Heart left ventricle (tissue), 16 donors: ENCODE measurements around the gene RPTOR. TPM values are rescaled to one million over a fixed set of nuclear protein-coding genes. Genes with fewer than 3 reads are reported as not detected.

Experiments
- ATAC-seq, 4 donors: fragments of 200-7000 bp; cut with Tn5 transposase; one replicate each; pipeline ENCODE4 v1.9.1; 2020 to 2022; ENCODE audit warnings: moderate library complexity in 4 of 4, mild to moderate bottlenecking in 3 of 4, moderate number of reproducible peaks in 1 of 4
- DNase-seq, 5 donors: peaks; one replicate each; pipeline ENCODE4 v3.0.0-alpha.2; 2020
- H3K27ac ChIP-seq, 12 donors: fragments of 200-600 bp; sonication (generic) in 4 of 12; one replicate each; pipeline versions ENCODE4 v1.5.0 to v1.8.0; 2016 to 2022; ENCODE audit warnings: mild to moderate bottlenecking in 2 of 12
- H3K27me3 ChIP-seq, 9 donors: fragments of 200-600 bp; sonication (generic) in 2 of 9; one replicate each; pipeline versions ENCODE4 v1.5.1 to v1.8.0; 2016 to 2022; ENCODE audit warnings: mild to moderate bottlenecking in 3 of 9
- H3K36me3 ChIP-seq, 9 donors: fragments of 200-600 bp; sonication (generic) in 2 of 9; one replicate each; pipeline versions ENCODE4 v1.5.0 to v1.8.0; 2018 to 2022; ENCODE audit warnings: mild to moderate bottlenecking in 2 of 9
- H3K4me1 ChIP-seq, 12 donors: fragments of 200-600 bp; sonication (generic) in 4 of 12; one replicate each; pipeline versions ENCODE4 v1.5.0 to v1.8.0; 2016 to 2022; ENCODE audit warnings: mild to moderate bottlenecking in 3 of 12
- H3K4me3 ChIP-seq, 12 donors: fragments of 200-600 bp; sonication (generic) in 4 of 12; one replicate each; pipeline versions ENCODE4 v1.5.0 to v1.8.0; 2017 to 2022; ENCODE audit warnings: mild to moderate bottlenecking in 9 of 12, moderate library complexity in 4 of 12
- H3K9me3 ChIP-seq, 12 donors: fragments of 200-600 bp; sonication (generic) in 4 of 12; one replicate each; pipeline versions ENCODE4 v1.5.0 to v1.8.0; 2016 to 2022; ENCODE audit warnings: mild to moderate bottlenecking in 1 of 12
- POLR2A ChIP-seq, 2 donors: fragments of 450-650 bp; IDR thresholded peaks; one replicate each; pipeline ENCODE4 v1.6.1; 2017; ENCODE audit warnings: antibody characterized with exemption in 2 of 2, mild to moderate bottlenecking in 2 of 2, moderate library complexity in 2 of 2
- WGBS, 4 donors: extraction: QIAGEN DNeasy Blood & Tissue Kit in 2 of 4; methylation state at CpG; one replicate each; pipeline versions ENCODE4 v1.1.5 to v1.1.7; 2013 to 2018; 5-methylcytosine and 5-hydroxymethylcytosine counted together
- intact Hi-C, 10 donors: fragments of 100-400 bp; cut with DNase I; formaldehyde crosslinking; loops; one replicate each; pipeline versions ENCODE4 v1.11.1 to v1.14.2; 2022
- polyA plus RNA-seq, 2 donors: library from polyadenylated mRNA; stranded (reverse); fragments of 200-250 nt; gene quantifications; one replicate each; pipeline ENCODE4 v1.2.3, GENCODE V29; 2013
- total RNA-seq, 9 donors: library from RNA; depleted of rRNA in 2 of 9; stranded (reverse); fragments of >200 nt in 2 of 9; fragmentation: NEBNext Ultra II Directional in 3 of 9; extraction: Animal tissue kit (Norgen Biotek cat#: 25700) in 3 of 9; gene quantifications; one replicate each; pipeline versions ENCODE4 v1.1.0 to v1.2.4, GENCODE V29; 2016 to 2023
- TF ChIP-seq, protein P1 (sequence below), 12 donors: fragments of 200-600 bp; sonication (generic) in 4 of 12; IDR thresholded peaks; one replicate each; pipeline versions ENCODE4 v1.5.0 to v1.8.0; 2018 to 2022; ENCODE audit warnings: antibody characterized with exemption in 12 of 12, mild to moderate bottlenecking in 5 of 12
- donor health status: ischemic (EF 13 %, LVEDD 7.1; RV severe dilation, severe dysfunction).
- donor health status: healthy with polysubstance abuse.
- donor health status: DM: no; HTN: yes; CAD: no.
- donor health status: DM: no; HTN: no; CAD: no.
- donor health status: ischemic (EF 25% LVEDD 6.9; RV normal size, moderate dysfunction).
- donor health status: ischemic (EF 25% LVEDD 5.7; RV mildly dilated, moderate dysfunction).
- donor health status: healthy.
- donor health status: DM: yes; HTN: yes; CAD: no.
- donor health status: ischemic (EF 35%, LVEDD 5.7; RV mildly dilated, moderate dysfunction).
- donor health status: nonischemic (EF 11% LVEDD 7.7; RV severe dilation, severe dysfunction).
- donor health status: DM: yes; HTN: yes; CAD: no.
- donor health status: PGD.
- donor health status: ischemic (EF 29% LVEDD 5.4; RV normal size, mild dysfunction).
- donor health status: nonischemic (EF 23%, LVEDD 6.1; RV moderate dilation, normal function).

The RPTOR gene
- total and polyA plus RNA-seq, 11 donors, result 14.7 to 31.7 (median 26.0) TPM

- Histone ChIP-seq H3K27ac (peak overlapping the region in 1 of 12 donors; percentile 4), H3K4me1 (peaks cover 0 to 27% (median 9%) of the 10 kb centered on the region in 12 donors), H3K9me3 (no peaks in the 10 kb centered on the region), H3K27me3 (no peaks in the 10 kb centered on the region), H3K4me3 (no peak overlapping the region), H3K36me3 (no peaks in the 10 kb centered on the region)
- 61 to 82% (median 79%) methylated on average over 8 of the region's 8 CpGs for WGBS, 4 donors
- DNase-seq (no peak), ATAC-seq (peak in 1 of 4 donors; percentile 13)
- TF ChIP-seq, protein P1, sequence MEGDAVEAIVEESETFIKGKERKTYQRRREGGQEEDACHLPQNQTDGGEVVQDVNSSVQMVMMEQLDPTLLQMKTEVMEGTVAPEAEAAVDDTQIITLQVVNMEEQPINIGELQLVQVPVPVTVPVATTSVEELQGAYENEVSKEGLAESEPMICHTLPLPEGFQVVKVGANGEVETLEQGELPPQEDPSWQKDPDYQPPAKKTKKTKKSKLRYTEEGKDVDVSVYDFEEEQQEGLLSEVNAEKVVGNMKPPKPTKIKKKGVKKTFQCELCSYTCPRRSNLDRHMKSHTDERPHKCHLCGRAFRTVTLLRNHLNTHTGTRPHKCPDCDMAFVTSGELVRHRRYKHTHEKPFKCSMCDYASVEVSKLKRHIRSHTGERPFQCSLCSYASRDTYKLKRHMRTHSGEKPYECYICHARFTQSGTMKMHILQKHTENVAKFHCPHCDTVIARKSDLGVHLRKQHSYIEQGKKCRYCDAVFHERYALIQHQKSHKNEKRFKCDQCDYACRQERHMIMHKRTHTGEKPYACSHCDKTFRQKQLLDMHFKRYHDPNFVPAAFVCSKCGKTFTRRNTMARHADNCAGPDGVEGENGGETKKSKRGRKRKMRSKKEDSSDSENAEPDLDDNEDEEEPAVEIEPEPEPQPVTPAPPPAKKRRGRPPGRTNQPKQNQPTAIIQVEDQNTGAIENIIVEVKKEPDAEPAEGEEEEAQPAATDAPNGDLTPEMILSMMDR (IDR thresholded peaks at IDR 0.05), result no peak
- TF ChIP-seq POLR2A (IDR thresholded peaks at IDR 0.05), result no peak
- intact Hi-C loops, result no loop called here
Measured at GRCh38 chr17:80599546-80600305, 55.1 kb downstream of the RPTOR start.

- WGBS, 4 donors, result 66 to 87% (median 79%) methylated on average over 9 to 12 of the region's 12 CpGs
- TF ChIP-seq, protein P1 (IDR thresholded peaks at IDR 0.05), result no peak
- TF ChIP-seq POLR2A (IDR thresholded peaks at IDR 0.05), result no peak
- intact Hi-C loops, result no loop called here
Measured at GRCh38 chr17:80601146-80601545, 56.5 kb downstream of the RPTOR start.

DNA sequence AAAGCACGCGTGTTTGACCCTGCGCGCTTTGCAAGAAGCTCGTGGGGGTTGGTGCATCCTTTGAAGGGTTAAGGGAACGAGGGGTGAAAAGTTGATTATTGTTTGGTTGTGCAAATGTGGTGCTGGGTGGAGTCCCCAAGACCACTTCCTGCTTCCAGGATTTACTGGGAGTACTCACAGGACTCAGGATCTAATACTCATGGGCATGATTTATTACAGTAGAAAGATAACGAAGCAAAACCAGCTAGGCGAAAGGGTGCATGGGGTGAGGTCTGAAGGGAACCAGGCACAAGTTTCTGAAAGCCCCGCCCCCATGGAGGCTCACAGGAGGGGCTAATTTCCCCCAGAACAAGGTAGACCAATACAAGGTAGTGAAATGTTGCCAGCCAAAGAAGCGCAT, 58.8 kb downstream of the RPTOR start:
- Histone ChIP-seq H3K4me3 (no peak overlapping the region), H3K36me3 (no peaks in the 10 kb centered on the region), H3K27me3 (no peaks in the 10 kb centered on the region), H3K4me1 (peaks cover 0 to 25% (median 9%) of the 10 kb centered on the region in 12 donors), H3K27ac (no peak overlapping the region), H3K9me3 (no peaks in the 10 kb centered on the region)
- no peak for DNase-seq
- 83 to 89% (median 89%) methylated on average over 10 of the region's 10 CpGs for WGBS, 4 donors
- intact Hi-C loops, result no loop called here
- no peak for ATAC-seq
- TF ChIP-seq, protein P1 (IDR thresholded peaks at IDR 0.05), result no peak
- no peak for TF ChIP-seq POLR2A (IDR thresholded peaks at IDR 0.05)

More at GRCh38 chr17:80601146-80601545, 56.5 kb downstream of the RPTOR start:
- Histone ChIP-seq H3K27me3 (no peaks in the 10 kb centered on the region), H3K27ac (no peak overlapping the region), H3K9me3 (no peaks in the 10 kb centered on the region), H3K4me3 (no peak overlapping the region), H3K36me3 (no peaks in the 10 kb centered on the region), H3K4me1 (peaks cover 0 to 27% (median 9%) of the 10 kb centered on the region in 12 donors)
- DNase-seq (no peak), ATAC-seq (peak in 2 of 4 donors; percentile 28 to 51)

GRCh38 chr17:80604009-80604669, 59.5 kb downstream of the RPTOR start:
- TF ChIP-seq POLR2A (IDR thresholded peaks at IDR 0.05), result no peak
- TF ChIP-seq, protein P1 (IDR thresholded peaks at IDR 0.05), result no peak
- Histone ChIP-seq H3K27me3 (no peaks in the 10 kb centered on the region), H3K36me3 (no peaks in the 10 kb centered on the region), H3K4me1 (peaks cover 0 to 22% (median 5%) of the 10 kb centered on the region in 12 donors), H3K9me3 (no peaks in the 10 kb centered on the region), H3K27ac (no peak overlapping the region), H3K4me3 (no peak overlapping the region)
- no peak for DNase-seq
- no peak for ATAC-seq
- 97 to 98% (median 97%) methylated on average over 5 of the region's 5 CpGs for WGBS, 4 donors
- intact Hi-C loops, result no loop called here
